Smooth muscle cell (in vitro differentiated cells): ENCODE measurements around the gene HEPACAM. TPM values are rescaled to one million over a fixed set of nuclear protein-coding genes. Genes with fewer than 3 reads are reported as not detected.

Experiments used
- DNase-seq: peaks from one replicate; lab custom pipeline; 2025; ENCODE audit not compliant: unreplicated experiment; lab: John Stamatoyannopoulos, UW
- H2AFZ ChIP-seq: fragments of 200-600 bp; sonication (generic); 2 replicates; pipeline ENCODE4 v1.6.0; 2016; ENCODE audit warnings: antibody characterized with exemption, low read depth, mild to moderate bottlenecking
- H3F3A ChIP-seq: fragments of 200-600 bp; sonication (generic); 2 replicates; pipeline ENCODE4 v1.6.0; 2017; ENCODE audit warnings: antibody characterized with exemption, low read depth
- H3K27ac ChIP-seq: fragments of 200-600 bp; sonication (generic); 2 replicates; pipeline ENCODE4 v1.5.1; 2016; ENCODE audit warnings: low read depth, mild to moderate bottlenecking
- H3K27me3 ChIP-seq: fragments of 200-600 bp; sonication (generic); 2 replicates; pipeline ENCODE4 v1.6.1; 2016; ENCODE audit warnings: low read depth, mild to moderate bottlenecking
- H3K36me3 ChIP-seq: fragments of 200-600 bp; sonication (generic); 2 replicates; pipeline ENCODE4 v1.5.1; 2016; ENCODE audit warnings: low read depth
- H3K4me1 ChIP-seq: fragments of 200-600 bp; sonication (generic); 2 replicates; pipeline ENCODE4 v1.5.1; 2016; ENCODE audit warnings: low read depth
- H3K4me2 ChIP-seq: fragments of 200-600 bp; sonication (generic); 2 replicates; pipeline ENCODE4 v1.6.0; 2016; ENCODE audit warnings: mild to moderate bottlenecking
- H3K4me3 ChIP-seq: fragments of 200-600 bp; sonication (generic); 2 replicates; pipeline ENCODE4 v1.5.1; 2016; ENCODE audit warnings: mild to moderate bottlenecking
- H3K79me2 ChIP-seq: fragments of 200-600 bp; sonication (generic); 2 replicates; pipeline ENCODE4 v1.6.0; 2016; ENCODE audit warnings: low read depth, mild to moderate bottlenecking
- H3K9ac ChIP-seq: fragments of 200-600 bp; sonication (generic); 2 replicates; pipeline ENCODE4 v1.6.0; 2016; ENCODE audit warnings: low read depth
- H3K9me3 ChIP-seq: fragments of 200-600 bp; sonication (generic); replicated peaks from 2 replicates; pipeline ENCODE4 v1.5.1; 2016; ENCODE audit warnings: low read depth
- H4K20me1 ChIP-seq: fragments of 200-600 bp; sonication (generic); 2 replicates; pipeline ENCODE4 v1.6.0; 2016; ENCODE audit warnings: low read depth
- CTCF ChIP-seq: fragments of 200-600 bp; sonication (generic); IDR thresholded peaks from 2 replicates; pipeline ENCODE4 v1.5.1; 2017; ENCODE audit warnings: borderline replicate concordance, mild to moderate bottlenecking, antibody characterized with exemption; ENCODE audit not compliant: insufficient read depth, poor library complexity, severe bottlenecking
- WGBS: methylation state at CpG from one replicate; pipeline ENCODE4 v1.1.7; 2016; ENCODE audit warnings: low lambda C conversion rate; 5-methylcytosine and 5-hydroxymethylcytosine counted together
- polyA plus RNA-seq: library from polyadenylated mRNA; unstranded; fragments of >200 nt; fragmentation: Nextera tagmentation; extraction: Ambion mirVana; gene quantifications from 2 replicates; pipeline ENCODE4 v1.2.1, GENCODE V29; 2016
- total RNA-seq: library from RNA; depleted of rRNA; stranded (reverse); fragments of >200 nt; gene quantifications from 2 replicates; pipeline ENCODE4 v1.2.3, GENCODE V29; 2014

HEPACAM gene
- total and polyA plus RNA-seq, 2 experiments from 2014 or later = not detected

DNA sequence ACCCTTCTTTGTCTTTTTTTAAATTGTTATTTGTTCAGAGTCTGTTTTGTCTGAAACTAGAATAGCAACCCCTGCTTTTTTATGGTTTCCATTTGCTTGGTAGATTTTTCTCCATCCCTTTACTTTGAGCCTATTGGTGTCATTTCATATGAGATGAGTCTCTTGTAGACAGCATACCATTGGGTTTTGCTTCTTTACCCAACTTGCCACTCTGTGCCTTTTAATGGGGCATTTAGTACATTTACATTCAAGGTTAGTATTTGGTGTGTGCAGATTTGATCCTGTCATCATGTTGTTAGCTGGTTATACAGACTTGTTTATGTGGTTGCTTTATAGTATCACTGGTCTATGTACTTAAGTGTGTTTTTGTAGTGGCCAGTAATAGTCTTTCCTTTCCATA lies 46.2 kb upstream of the HEPACAM start:
- no peak for TF ChIP-seq CTCF
- H3K4me1 ChIP-seq = no peaks in the 10 kb centered on the region
- H4K20me1 ChIP-seq = no peaks in the 10 kb centered on the region
- no peak overlapping the region for H2AFZ ChIP-seq
- no peak overlapping the region for H3K9ac ChIP-seq
- H3K36me3 ChIP-seq = no peaks in the 10 kb centered on the region
- no peaks in the 10 kb centered on the region for H3K79me2 ChIP-seq
- H3K27ac ChIP-seq = no peak overlapping the region
- H3F3A ChIP-seq = no peaks in the 10 kb centered on the region
- no peak overlapping the region for H3K4me3 ChIP-seq
- DNase-seq = no peak
- no peak overlapping the region for H3K4me2 ChIP-seq
- H3K9me3 ChIP-seq = no peaks in the 10 kb centered on the region
- H3K27me3 ChIP-seq = no peaks in the 10 kb centered on the region

DNA sequence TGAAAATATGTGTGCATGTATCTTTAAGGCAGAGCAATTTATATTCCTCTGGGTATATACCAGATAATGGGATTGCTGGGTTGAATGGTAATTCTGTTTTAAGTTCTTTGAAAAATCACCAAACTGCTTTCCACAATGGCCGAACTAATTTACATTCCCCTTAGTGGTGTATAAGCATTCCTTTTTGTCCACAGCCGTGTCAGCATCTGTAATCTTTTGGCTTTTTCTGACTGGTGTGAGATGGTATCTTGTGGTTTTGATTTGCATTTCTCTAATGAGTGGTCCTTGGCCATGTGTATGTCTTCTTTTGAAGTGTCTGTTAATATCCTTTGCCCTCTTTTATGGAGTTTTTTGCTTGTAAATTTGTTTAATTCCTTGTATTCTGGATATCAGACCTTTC lies 42.5 kb upstream of the HEPACAM start:
- Histone ChIP-seq H3K4me3 (no peak overlapping the region), H3K9ac (no peak overlapping the region), H3F3A (no peaks in the 10 kb centered on the region), H3K27ac (no peak overlapping the region), H3K9me3 (no peaks in the 10 kb centered on the region), H3K36me3 (no peaks in the 10 kb centered on the region), H2AFZ (no peak overlapping the region), H3K4me1 (no peaks in the 10 kb centered on the region), H3K27me3 (no peaks in the 10 kb centered on the region), H3K79me2 (no peaks in the 10 kb centered on the region), H3K4me2 (no peak overlapping the region), H4K20me1 (no peaks in the 10 kb centered on the region)
- WGBS = 80% methylated on average over 2 of the region's 2 CpGs
- TF ChIP-seq CTCF = no peak
- no peak for DNase-seq

GRCh38 chr11:124977006-124977405 lies 41.2 kb upstream of the HEPACAM start:
- H3K4me3 ChIP-seq = no peak overlapping the region
- no peak overlapping the region for H3K4me2 ChIP-seq

More at GRCh38 chr11:124977006-124977405, 41.2 kb upstream of the HEPACAM start:
- H3K9me3 ChIP-seq = no peaks in the 10 kb centered on the region
- no peaks in the 10 kb centered on the region for H3K36me3 ChIP-seq
- no peak overlapping the region for H3K27ac ChIP-seq
- H4K20me1 ChIP-seq = no peaks in the 10 kb centered on the region
- WGBS = 98% methylated on average over 2 of the region's 2 CpGs
- no peak for TF ChIP-seq CTCF
- no peak for DNase-seq
- no peaks in the 10 kb centered on the region for H3F3A ChIP-seq
- H2AFZ ChIP-seq = no peak overlapping the region
- no peak overlapping the region for H3K9ac ChIP-seq
- no peaks in the 10 kb centered on the region for H3K4me1 ChIP-seq
- H3K27me3 ChIP-seq = no peaks in the 10 kb centered on the region
- H3K79me2 ChIP-seq = no peaks in the 10 kb centered on the region
